Measurements from ENCODE around the gene TULP1.

Gene TULP1

DNA sequence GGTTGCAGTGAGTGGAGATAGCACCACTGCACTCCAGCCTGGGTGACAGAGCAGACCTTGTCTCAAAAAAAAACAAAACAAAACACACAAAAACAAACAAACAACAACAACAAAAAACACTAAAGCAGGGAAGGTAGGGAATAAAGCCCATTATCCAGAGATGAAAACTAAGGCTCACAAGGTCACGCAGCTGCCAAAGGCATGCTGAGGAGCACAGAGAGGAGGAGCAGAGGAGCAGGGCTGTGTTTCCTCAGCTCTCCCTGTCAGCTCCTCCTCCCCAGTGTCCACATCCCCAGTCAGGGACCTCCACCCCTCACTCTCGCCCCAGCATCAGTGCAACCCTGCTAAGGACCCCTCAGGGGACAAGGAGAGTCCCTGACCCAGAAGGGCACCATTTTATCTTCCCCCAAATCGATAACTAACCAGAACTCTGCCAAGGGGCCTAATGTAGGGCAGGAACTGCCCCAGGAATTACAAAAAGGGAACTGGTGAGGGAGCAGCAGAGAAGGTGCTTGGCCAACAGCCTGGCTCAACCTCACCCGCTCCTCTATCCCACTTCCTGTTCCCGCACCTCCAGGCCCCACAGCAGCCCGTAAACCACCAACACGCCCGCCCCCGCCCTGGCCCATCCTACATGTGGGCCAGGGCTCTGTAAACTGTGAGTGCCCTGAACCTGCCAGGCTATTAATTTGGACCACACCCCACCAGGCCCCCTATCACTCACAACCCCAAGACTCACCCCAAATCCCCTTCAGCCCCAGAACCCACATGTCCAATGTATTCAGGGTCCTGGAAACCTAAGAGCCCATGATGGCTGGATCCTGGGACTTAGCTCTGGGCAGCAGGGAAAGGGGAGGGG, 24.8 kb downstream of the TULP1 start:
- Histone ChIP-seq H3K9ac (ENCODE audit: low read depth, low read length) (peak overlapping the region; percentile 52), H3K27me3 (ENCODE audit: control insufficient read depth, insufficient read depth, low read length) (no peaks in the 10 kb centered on the region), H3K4me1 (ENCODE audit: control insufficient read depth, insufficient read depth, low read length) (peaks cover 81% of the 10 kb centered on the region), H3K4me2 (ENCODE audit: low read length) (peak overlapping the region; percentile 35), H3K9me3 (replicated peaks; ENCODE audit: low read length) (no peaks in the 10 kb centered on the region), H3K4me3 (ENCODE audit: low read length) (no peak overlapping the region), H3K36me3 (ENCODE audit: insufficient read depth, low read length) (peaks cover 18% of the 10 kb centered on the region)

DNA sequence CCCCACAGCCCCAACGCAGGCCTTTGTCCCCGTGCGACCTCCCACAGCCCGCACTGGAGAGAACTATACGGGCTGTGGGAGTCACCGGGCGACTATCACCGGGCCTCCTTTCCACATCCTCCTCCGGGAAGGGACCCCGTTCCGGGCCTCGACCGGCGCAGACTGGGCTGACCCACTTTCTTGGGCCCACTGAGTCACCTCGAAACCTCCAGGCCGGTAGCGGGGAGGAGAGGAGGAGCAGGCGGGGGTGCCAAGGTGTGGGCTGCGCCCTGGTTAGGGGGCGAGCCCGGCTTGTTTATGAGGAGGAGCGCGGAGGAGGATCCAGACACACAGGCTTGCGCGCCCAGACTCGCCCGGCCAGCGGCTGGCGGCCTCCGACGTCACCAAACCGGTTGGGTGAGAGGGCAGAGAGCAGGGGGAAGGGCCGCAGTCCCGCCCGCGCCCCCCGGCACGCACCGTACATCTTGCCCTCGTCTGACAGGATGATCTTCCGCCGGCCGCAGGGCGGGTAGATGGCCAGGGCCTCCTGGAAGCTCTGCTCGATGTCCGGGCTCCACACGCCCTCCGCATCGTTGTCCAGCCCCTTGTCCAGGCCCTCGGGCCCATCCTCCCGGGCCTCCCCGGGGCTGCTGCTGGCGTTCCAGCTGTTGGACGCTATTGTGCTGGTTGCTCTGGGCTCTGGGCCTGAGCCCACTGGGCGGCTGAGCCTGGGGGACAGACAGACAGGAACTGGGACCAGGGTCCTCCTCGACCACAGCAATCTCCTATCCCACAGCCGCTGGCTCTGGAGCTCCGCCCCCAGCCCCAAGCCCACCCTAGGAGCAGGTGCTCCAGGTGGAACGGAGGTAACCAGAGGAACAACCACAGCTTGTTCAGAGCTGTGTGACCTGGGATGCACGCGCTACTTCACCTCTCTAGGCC, 26.4 kb downstream of the TULP1 start:
- H3K9ac ChIP-seq (ENCODE audit: low read depth, low read length) = peak overlapping the region; percentile 85
- no peaks in the 10 kb centered on the region for H3K27me3 ChIP-seq (ENCODE audit: control insufficient read depth, insufficient read depth, low read length)
- peaks cover 31% of the 10 kb centered on the region for H3K36me3 ChIP-seq (ENCODE audit: insufficient read depth, low read length)
- H3K9me3 ChIP-seq (replicated peaks; ENCODE audit: low read length) = no peaks in the 10 kb centered on the region
- H3K4me3 ChIP-seq (ENCODE audit: low read length) = peak overlapping the region; percentile 49
- peaks cover 65% of the 10 kb centered on the region for H3K4me1 ChIP-seq (ENCODE audit: control insufficient read depth, insufficient read depth, low read length)
- peak overlapping the region; percentile 74 for H3K4me2 ChIP-seq (ENCODE audit: low read length)

DNA sequence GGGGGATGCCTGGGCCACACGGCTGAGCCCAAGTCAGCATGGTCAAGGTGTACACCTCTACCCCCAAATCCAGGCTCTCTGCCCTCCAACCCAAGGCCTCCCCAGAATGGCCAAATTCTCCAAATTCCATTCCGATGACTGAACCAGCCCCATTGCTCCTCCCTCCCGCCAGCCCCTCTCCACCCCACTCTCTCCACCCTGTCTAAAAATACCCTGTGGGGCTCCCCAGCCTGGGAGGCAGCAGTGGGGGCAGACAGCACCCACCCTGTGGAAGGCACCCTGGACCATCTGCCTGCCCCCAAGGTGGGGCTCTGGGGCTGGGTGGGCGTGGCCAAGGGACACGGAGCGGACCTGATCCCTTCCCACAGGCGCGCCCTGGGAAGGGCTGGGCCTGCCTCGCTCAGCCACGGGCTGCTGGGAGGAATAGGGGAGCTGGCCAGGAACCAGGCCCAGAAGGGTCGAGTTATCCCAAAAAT, 27.3 kb downstream of the TULP1 start:
- Histone ChIP-seq H3K27me3 (ENCODE audit: control insufficient read depth, insufficient read depth, low read length) (no peaks in the 10 kb centered on the region), H3K4me3 (ENCODE audit: low read length) (peak overlapping the region; percentile 49), H3K9me3 (replicated peaks; ENCODE audit: low read length) (no peaks in the 10 kb centered on the region), H3K4me1 (ENCODE audit: control insufficient read depth, insufficient read depth, low read length) (peaks cover 56% of the 10 kb centered on the region), H3K9ac (ENCODE audit: low read depth, low read length) (peak overlapping the region; percentile 85), H3K4me2 (ENCODE audit: low read length) (peak overlapping the region; percentile 74), H3K36me3 (ENCODE audit: insufficient read depth, low read length) (peaks cover 37% of the 10 kb centered on the region)

DNA sequence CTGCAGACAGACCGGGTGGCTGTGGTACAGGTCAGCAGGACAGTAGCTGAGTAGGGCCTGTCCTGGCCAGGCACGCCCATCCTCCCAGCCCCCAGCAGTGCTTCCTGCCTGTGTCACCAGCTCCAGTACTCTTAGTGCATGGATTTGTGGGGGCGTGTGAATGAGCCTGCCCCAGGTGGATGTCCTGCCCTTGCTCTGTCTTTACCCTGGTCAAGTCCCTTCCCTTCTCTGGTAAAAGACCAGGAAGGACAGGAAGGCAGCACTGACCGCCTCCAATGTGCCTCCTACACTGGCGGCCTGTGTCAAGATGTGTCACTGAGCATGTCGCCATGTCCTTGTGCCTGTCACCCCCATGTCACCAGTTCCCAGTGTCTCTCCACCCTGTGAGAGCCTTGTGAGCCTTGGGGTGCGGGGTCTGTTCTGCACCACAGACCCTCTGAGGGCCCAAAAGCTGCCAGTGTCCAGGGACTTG, 27.7 kb downstream of the TULP1 start:
- Histone ChIP-seq H3K9ac (ENCODE audit: low read depth, low read length) (peak overlapping the region; percentile 85), H3K4me1 (ENCODE audit: control insufficient read depth, insufficient read depth, low read length) (peaks cover 52% of the 10 kb centered on the region), H3K4me3 (ENCODE audit: low read length) (peak overlapping the region; percentile 47), H3K27me3 (ENCODE audit: control insufficient read depth, insufficient read depth, low read length) (no peaks in the 10 kb centered on the region), H3K4me2 (ENCODE audit: low read length) (peak overlapping the region; percentile 74), H3K36me3 (ENCODE audit: insufficient read depth, low read length) (peaks cover 39% of the 10 kb centered on the region), H3K9me3 (replicated peaks; ENCODE audit: low read length) (no peaks in the 10 kb centered on the region)

DNA sequence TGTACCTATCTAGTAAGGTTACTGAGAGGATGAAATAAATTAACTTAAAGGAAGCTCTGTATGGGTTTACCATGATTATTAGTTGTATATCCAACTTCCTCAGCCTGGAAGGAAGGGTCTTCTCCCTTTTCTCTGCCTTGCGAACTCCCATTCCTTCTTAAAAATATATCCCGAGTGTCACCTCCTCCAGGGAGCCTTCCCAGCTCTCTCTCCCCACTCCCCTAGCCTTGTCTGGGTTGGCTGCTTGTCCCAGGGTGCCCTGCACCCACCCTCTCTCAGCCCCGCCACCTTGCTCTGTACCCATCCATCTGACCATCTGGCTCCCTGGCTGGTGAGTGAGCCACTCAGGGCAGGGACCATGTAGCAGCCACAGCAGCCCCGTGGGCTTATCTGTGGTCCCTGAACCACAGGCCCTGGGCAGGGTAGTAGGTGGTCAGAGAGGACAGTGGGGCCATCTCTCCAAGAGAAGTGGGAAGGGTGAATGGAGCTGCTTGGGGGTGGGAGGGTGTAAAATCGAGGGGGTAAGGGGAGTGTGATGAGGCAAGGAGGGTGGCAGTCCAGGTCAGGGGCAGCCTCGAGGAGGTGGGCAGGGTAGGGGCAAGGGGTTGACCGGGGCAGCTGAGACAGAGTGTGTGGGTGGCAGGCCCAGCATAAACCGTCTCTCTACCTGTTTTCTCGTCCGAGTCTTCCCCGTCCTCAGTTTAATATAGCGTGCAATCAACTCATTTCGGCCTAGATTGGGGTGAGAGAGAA, 28.6 kb downstream of the TULP1 start:
- no peak overlapping the region for H3K4me2 ChIP-seq (ENCODE audit: low read length)
- no peak overlapping the region for H3K4me3 ChIP-seq (ENCODE audit: low read length)
- H3K36me3 ChIP-seq (ENCODE audit: insufficient read depth, low read length) = peaks cover 48% of the 10 kb centered on the region

DNA sequence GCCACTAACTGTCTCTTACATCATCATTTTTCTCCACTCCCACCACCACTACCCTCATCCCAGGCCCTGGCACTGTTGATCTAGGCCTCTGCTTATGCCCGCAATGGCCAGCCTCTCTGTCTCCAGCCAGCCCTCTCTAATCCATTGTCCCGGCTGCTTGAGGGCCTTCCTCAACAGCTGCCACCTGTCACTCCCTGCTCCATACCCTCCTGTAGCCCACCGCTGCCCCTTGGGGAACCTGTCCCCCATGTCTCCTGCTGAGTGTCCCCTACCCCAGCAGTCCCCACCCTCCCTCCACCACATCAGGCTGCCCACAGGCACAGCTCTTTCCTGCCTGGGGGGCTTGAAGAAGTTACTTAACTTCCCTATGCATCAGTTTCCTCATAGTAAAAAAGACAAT, 29.2 kb downstream of the TULP1 start:
- no peak overlapping the region for H3K4me3 ChIP-seq (ENCODE audit: low read length)
- H3K4me2 ChIP-seq (ENCODE audit: low read length) = no peak overlapping the region
- H3K36me3 ChIP-seq (ENCODE audit: insufficient read depth, low read length) = peaks cover 50% of the 10 kb centered on the region
- H3K27me3 ChIP-seq (ENCODE audit: control insufficient read depth, insufficient read depth, low read length) = no peaks in the 10 kb centered on the region
- H3K4me1 ChIP-seq (ENCODE audit: control insufficient read depth, insufficient read depth, low read length) = peaks cover 42% of the 10 kb centered on the region
- no peak overlapping the region for H3K9ac ChIP-seq (ENCODE audit: low read depth, low read length)
- H3K9me3 ChIP-seq (replicated peaks; ENCODE audit: low read length) = no peaks in the 10 kb centered on the region

More for the DNA sequence above, 28.6 kb downstream of the TULP1 start:
- Histone ChIP-seq H3K9ac (ENCODE audit: low read depth, low read length) (no peak overlapping the region), H3K4me1 (ENCODE audit: control insufficient read depth, insufficient read depth, low read length) (peaks cover 43% of the 10 kb centered on the region), H3K9me3 (replicated peaks; ENCODE audit: low read length) (no peaks in the 10 kb centered on the region), H3K27me3 (ENCODE audit: control insufficient read depth, insufficient read depth, low read length) (no peaks in the 10 kb centered on the region)

DNA sequence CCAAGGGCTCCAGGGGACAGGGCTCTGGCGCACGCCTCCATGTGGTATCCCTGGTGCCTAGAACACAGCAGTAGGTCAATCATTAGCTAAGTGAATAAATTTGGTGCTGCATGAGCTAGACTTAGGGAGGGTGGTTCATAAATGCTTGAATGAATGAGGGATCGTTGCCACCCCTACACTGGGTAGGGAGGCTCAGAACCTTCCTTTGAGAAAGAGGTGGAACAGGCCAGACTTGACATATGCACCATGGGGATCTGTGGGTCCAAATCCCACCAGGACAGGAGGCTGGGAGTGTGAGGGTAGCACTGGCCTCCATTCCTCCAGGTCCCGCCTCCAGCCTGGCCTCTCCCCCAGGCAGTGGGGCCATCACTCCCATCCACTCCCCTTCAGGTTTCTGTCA, 29.6 kb downstream of the TULP1 start:
- Histone ChIP-seq H3K4me3 (ENCODE audit: low read length) (no peak overlapping the region), H3K27me3 (ENCODE audit: control insufficient read depth, insufficient read depth, low read length) (no peaks in the 10 kb centered on the region), H3K4me1 (ENCODE audit: control insufficient read depth, insufficient read depth, low read length) (peaks cover 38% of the 10 kb centered on the region), H3K4me2 (ENCODE audit: low read length) (no peak overlapping the region), H3K9me3 (replicated peaks; ENCODE audit: low read length) (no peaks in the 10 kb centered on the region), H3K36me3 (ENCODE audit: insufficient read depth, low read length) (peaks cover 55% of the 10 kb centered on the region), H3K9ac (ENCODE audit: low read depth, low read length) (no peak overlapping the region)

DNA sequence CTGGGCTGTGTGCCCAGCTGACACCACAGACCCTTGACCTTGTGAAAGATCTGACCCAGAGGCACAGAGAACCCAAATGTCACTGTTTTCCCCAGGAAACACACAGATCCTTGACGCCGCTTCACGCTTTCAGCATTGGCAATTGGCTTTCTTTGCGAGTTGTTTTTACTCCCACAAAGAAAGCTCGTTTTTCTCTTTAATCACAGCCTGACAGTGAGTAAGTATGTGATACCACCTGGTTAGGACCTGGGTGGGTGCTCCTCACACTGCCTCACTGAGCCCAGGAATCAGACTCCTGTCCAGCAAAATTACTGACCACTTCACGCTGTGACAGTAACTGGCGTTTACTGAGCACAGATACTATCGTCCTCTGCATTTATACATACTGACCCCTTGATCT, 31.5 kb downstream of the TULP1 start:
- no peak overlapping the region for H3K4me3 ChIP-seq (ENCODE audit: low read length)
- peaks cover 68% of the 10 kb centered on the region for H3K36me3 ChIP-seq (ENCODE audit: insufficient read depth, low read length)
- H3K4me1 ChIP-seq (ENCODE audit: control insufficient read depth, insufficient read depth, low read length) = peaks cover 19% of the 10 kb centered on the region
- no peaks in the 10 kb centered on the region for H3K27me3 ChIP-seq (ENCODE audit: control insufficient read depth, insufficient read depth, low read length)
- no peak overlapping the region for H3K9ac ChIP-seq (ENCODE audit: low read depth, low read length)
- H3K4me2 ChIP-seq (ENCODE audit: low read length) = no peak overlapping the region
- no peaks in the 10 kb centered on the region for H3K9me3 ChIP-seq (replicated peaks; ENCODE audit: low read length)

DNA sequence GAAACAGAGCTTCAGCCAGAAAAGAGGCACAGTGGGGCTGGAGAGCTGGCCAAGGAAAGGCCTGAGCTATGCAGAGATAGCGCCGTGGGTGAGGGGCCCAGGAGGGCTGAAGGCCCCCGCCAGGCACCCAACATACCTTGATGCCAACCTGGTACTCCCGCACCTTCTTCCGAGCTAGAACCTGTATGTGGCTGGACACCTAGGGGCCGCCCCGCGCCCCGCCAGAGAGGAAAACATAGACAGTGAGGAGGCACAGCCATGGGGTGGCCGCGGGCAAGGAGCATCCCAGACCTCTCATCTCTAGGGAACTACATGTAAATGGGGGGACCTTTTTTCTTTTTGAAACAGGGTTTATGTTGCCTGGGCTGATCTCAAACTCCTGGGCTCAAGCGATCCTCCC, 32.5 kb downstream of the TULP1 start:
- H3K36me3 ChIP-seq (ENCODE audit: insufficient read depth, low read length) = peaks cover 78% of the 10 kb centered on the region
- no peak overlapping the region for H3K4me2 ChIP-seq (ENCODE audit: low read length)
- no peak overlapping the region for H3K9ac ChIP-seq (ENCODE audit: low read depth, low read length)
- peaks cover 9% of the 10 kb centered on the region for H3K4me1 ChIP-seq (ENCODE audit: control insufficient read depth, insufficient read depth, low read length)
- H3K27me3 ChIP-seq (ENCODE audit: control insufficient read depth, insufficient read depth, low read length) = no peaks in the 10 kb centered on the region
- H3K4me3 ChIP-seq (ENCODE audit: low read length) = no peak overlapping the region
- no peaks in the 10 kb centered on the region for H3K9me3 ChIP-seq (replicated peaks; ENCODE audit: low read length)

DNA sequence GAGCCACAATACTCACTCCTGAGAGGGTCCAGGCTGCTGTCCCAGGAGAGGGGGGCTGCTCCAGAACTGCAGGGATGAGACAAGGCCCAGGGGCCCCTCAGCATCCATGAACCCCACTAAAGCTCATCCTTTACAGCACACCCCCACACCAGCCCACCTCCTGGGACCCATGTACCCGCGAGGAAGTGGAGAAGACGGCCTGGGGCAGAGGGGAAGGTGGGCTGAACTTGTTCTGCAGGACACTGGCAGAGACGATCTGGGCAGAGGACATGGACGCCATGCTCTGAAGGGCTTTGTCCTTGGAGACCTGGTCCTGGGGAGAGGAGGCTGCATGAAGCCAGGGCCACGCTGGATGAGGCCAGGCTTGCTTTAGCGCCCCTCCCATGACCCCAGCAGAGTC, 34.4 kb downstream of the TULP1 start:
- Histone ChIP-seq H3K9me3 (replicated peaks; ENCODE audit: low read length) (no peaks in the 10 kb centered on the region), H3K9ac (ENCODE audit: low read depth, low read length) (no peak overlapping the region), H3K4me3 (ENCODE audit: low read length) (no peak overlapping the region), H3K4me1 (ENCODE audit: control insufficient read depth, insufficient read depth, low read length) (no peaks in the 10 kb centered on the region), H3K27me3 (ENCODE audit: control insufficient read depth, insufficient read depth, low read length) (no peaks in the 10 kb centered on the region), H3K4me2 (ENCODE audit: low read length) (no peak overlapping the region), H3K36me3 (ENCODE audit: insufficient read depth, low read length) (peaks cover 76% of the 10 kb centered on the region)

Data from skeletal muscle satellite cell (primary cell).